Right atrium auricular region (tissue), 2 donors: ENCODE results near the gene NHLRC2. TPM values are rescaled to one million over a fixed set of nuclear protein-coding genes. Genes with fewer than 3 reads are reported as not detected.

Source experiments
- DNase-seq: peaks from one replicate; pipeline ENCODE4 v3.0.0-alpha.2; 2019; ENCODE audit warnings: low spot score
- H3K27ac ChIP-seq, 2 donors: fragments of 200-600 bp; sonication (generic); 1 replicate in 1 of 2; 2 replicates in 1 of 2; pipeline ENCODE4 v1.5.1; 2016 to 2019
- H3K27me3 ChIP-seq, 2 donors: fragments of 200-600 bp; sonication (generic); one replicate each; pipeline versions ENCODE4 v1.5.1 to v1.6.0; 2017 to 2019
- H3K36me3 ChIP-seq: fragments of 200-600 bp; sonication (generic); one replicate; pipeline ENCODE4 v1.5.1; 2016
- H3K4me1 ChIP-seq, 2 donors: fragments of 200-600 bp; sonication (generic); one replicate each; pipeline versions ENCODE4 v1.5.1 to v1.6.0; 2017 to 2019
- H3K4me3 ChIP-seq, 2 donors: fragments of 200-600 bp; sonication (generic); 1 replicate in 1 of 2; 2 replicates in 1 of 2; pipeline ENCODE4 v1.5.1; 2017 to 2019; ENCODE audit warnings: mild to moderate bottlenecking in 1 of 2, moderate library complexity in 1 of 2
- H3K9me3 ChIP-seq, 2 donors: fragments of 200-600 bp; sonication (generic); one replicate each; pipeline ENCODE4 v1.5.1; 2019
- total RNA-seq, 2 donors: library from RNA; depleted of rRNA; stranded (reverse); fragments of >200 nt; gene quantifications; one replicate each; pipeline ENCODE4 v1.1.0, GENCODE V29; 2016
- TF ChIP-seq, protein P1 (sequence below), 2 donors: fragments of 200-600 bp; sonication (generic); IDR thresholded peaks; one replicate each; pipeline ENCODE4 v1.5.1; 2019; ENCODE audit warnings: antibody characterized with exemption in 2 of 2

NHLRC2 gene
- total RNA-seq, 2 donors from 2014 or later: 38.6 to 74.8 TPM

DNA sequence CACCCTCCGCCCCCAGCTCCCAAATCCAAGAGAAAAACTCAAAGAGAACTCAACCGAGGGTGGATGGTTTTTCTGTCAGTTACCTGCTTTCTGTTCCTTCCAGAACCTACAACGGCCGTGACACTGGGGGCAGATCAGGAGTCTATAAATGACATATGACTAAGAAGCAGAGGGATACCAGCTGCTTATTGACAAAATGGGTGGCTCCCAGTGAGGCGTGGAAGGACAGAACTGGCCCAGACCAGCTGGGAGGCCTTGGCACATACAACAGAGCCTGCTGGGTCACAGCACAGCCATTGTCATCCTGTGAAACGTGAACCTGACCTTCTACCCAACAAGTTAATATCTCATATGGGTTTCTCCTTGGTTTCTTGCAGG lies 104.9 kb downstream of the NHLRC2 start:
- Histone ChIP-seq H3K9me3 (no peaks in the 10 kb centered on the region), H3K27me3 (no peaks in the 10 kb centered on the region), H3K4me3 (no peak overlapping the region), H3K27ac (peak overlapping the region; percentile 50 to 82), H3K4me1 (peaks cover 0 to 31% of the 10 kb centered on the region in 2 donors), H3K36me3 (no peaks in the 10 kb centered on the region)
- TF ChIP-seq, protein P1, sequence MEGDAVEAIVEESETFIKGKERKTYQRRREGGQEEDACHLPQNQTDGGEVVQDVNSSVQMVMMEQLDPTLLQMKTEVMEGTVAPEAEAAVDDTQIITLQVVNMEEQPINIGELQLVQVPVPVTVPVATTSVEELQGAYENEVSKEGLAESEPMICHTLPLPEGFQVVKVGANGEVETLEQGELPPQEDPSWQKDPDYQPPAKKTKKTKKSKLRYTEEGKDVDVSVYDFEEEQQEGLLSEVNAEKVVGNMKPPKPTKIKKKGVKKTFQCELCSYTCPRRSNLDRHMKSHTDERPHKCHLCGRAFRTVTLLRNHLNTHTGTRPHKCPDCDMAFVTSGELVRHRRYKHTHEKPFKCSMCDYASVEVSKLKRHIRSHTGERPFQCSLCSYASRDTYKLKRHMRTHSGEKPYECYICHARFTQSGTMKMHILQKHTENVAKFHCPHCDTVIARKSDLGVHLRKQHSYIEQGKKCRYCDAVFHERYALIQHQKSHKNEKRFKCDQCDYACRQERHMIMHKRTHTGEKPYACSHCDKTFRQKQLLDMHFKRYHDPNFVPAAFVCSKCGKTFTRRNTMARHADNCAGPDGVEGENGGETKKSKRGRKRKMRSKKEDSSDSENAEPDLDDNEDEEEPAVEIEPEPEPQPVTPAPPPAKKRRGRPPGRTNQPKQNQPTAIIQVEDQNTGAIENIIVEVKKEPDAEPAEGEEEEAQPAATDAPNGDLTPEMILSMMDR (IDR thresholded peaks at IDR 0.05): no peak
- DNase-seq: no peak

DNA sequence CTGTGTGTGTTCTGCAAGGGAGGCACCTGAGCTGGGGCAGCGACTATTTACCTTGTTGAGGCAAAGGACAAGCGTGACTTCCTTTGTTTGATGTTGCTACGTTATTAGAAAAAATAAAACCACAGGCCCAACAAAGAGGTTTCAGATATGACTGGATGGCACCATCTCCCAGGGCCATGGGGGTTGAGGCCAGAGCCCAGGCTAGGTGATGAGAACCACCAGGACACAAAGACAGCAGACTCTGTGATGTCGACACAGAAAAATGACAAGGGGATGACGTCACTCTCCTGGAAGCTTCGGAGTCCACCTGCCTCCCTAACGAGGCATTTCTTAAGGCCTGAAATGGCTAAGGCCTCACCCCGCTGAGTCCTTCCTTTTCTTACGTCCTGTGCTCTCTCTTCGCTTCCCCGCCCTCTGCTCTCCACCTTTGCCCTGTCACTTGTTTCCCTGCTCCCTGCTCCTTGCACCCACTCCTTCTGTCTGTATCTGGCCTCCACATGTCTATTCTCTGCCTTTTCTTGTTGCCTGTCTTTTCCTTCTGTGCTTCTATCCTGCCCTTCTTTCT lies 106.2 kb downstream of the NHLRC2 start:
- Histone ChIP-seq H3K27ac (no peak overlapping the region), H3K36me3 (no peaks in the 10 kb centered on the region), H3K9me3 (no peaks in the 10 kb centered on the region), H3K27me3 (no peaks in the 10 kb centered on the region), H3K4me3 (no peak overlapping the region), H3K4me1 (peaks cover 0 to 31% of the 10 kb centered on the region in 2 donors)
- TF ChIP-seq, protein P1 (IDR thresholded peaks at IDR 0.05): no peak
- no peak for DNase-seq

DNA sequence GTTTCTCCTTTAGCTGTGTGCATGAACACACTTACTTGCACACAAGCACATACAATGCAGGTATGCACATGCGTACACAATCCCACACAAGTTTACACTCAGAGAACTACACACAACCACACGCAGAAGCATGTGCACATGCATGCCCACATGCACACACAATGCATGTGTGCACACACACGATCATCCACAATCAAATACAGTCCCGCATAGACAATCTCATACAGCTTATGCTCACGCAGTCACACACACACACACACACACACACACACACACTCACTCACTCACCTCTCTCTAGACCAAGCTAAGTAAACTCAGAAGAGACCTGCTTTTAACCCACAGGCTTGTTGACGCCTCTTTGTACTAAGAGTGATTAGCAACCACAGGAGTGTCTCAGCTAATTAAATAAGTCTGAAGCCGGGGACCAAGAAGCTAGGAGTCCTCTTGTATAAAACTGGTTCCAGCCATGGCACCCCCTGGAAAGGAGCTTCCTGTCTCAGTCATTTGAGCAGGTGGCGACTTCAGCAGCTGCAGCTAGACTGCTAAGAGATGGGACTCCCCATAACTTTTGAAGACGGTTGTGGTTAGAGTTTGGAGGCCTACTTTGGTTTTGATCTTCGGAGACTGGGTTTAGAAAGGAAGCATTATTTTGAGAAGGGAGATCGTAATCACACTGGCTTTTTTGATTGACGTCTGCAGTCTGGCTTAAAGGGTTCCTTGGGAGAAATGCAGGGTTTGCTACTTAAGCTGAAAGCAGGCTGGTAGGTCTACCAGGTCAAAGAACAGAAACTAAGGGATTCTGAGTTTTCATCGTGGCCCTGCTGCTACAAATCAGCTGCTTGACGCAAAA lies 106.9 kb downstream of the NHLRC2 start:
- H3K27ac ChIP-seq: no peak overlapping the region
- no peaks in the 10 kb centered on the region for H3K36me3 ChIP-seq
- H3K27me3 ChIP-seq: no peaks in the 10 kb centered on the region
- H3K9me3 ChIP-seq: no peaks in the 10 kb centered on the region
- H3K4me3 ChIP-seq: no peak overlapping the region
- no peak for DNase-seq
- H3K4me1 ChIP-seq: peaks cover 0 to 31% of the 10 kb centered on the region in 2 donors
- TF ChIP-seq, protein P1 (IDR thresholded peaks at IDR 0.05): no peak

DNA sequence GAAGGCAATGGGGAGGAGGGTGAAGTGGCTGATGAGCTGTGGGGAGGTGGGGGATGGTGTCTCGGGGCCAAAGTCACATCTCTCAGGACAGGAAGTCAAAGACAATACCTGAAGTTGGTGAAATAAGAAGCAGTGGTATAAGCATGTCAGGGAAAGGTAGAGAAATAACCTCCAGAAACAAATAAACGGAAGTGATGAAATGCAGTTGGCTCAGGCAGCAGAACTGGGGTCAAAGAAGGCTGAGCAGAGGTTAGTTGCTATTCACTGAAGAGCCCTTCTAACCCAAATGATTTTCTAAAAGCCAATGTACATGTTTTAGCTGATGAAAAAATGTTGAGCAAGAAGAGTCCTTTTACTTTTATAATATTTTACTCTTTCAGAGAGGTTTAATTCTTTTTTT lies 110.6 kb downstream of the NHLRC2 start:
- H3K9me3 ChIP-seq: no peaks in the 10 kb centered on the region
- H3K27ac ChIP-seq: no peak overlapping the region
- TF ChIP-seq, protein P1 (IDR thresholded peaks at IDR 0.05): no peak
- DNase-seq: peak; percentile 34
- H3K4me3 ChIP-seq: no peak overlapping the region
- H3K27me3 ChIP-seq: no peaks in the 10 kb centered on the region
- H3K4me1 ChIP-seq: no peaks in the 10 kb centered on the region
- no peaks in the 10 kb centered on the region for H3K36me3 ChIP-seq

DNA sequence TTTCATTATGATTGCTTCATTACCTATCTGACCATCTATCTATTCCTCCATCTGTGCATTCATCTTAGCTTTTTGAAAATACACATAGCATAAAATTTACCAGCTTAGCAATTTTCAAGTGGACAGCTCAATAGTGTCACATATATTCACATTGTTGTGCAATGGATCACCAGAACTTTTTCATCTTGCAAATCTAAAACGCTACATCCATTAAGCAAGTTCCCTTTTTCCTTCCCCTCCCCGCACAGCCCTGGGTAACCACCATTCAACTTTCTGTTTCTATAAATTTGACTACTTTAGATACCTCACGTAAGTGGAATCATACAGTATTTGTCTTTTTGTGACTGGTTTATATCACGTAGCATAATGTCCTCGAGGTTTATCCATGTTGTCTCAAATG lies 111.2 kb downstream of the NHLRC2 start:
- DNase-seq: peak; percentile 58
- Histone ChIP-seq H3K9me3 (no peaks in the 10 kb centered on the region), H3K36me3 (no peaks in the 10 kb centered on the region), H3K4me3 (no peak overlapping the region), H3K27me3 (no peaks in the 10 kb centered on the region), H3K27ac (no peak overlapping the region), H3K4me1 (no peaks in the 10 kb centered on the region)
- TF ChIP-seq, protein P1 (IDR thresholded peaks at IDR 0.05): no peak

Other genes with a start within 250 kb of the NHLRC2 start
- 100 to 1,000 TPM; 229 to 610 TPM for gene NRAP, start 190.6 kb upstream of the NHLRC2 start, total RNA-seq
- 1 to 10 TPM; 7.2 to 9.5 TPM for gene CASP7, start 174.7 kb upstream of the NHLRC2 start, total RNA-seq
- gene PLEKHS1, start 103.0 kb upstream of the NHLRC2 start, total RNA-seq: not detected
- 1 to 10 TPM; 4.9 to 7.4 TPM for gene DCLRE1A, start 579 bp upstream of the NHLRC2 start, total RNA-seq
- 10 to 100 TPM; 32.8 to 49.8 TPM for gene ADRB1, start 189.2 kb downstream of the NHLRC2 start, total RNA-seq